Ramos (cell line): ENCODE results near the gene CRYGB.
"Not testable (repeated sequence)": the region's sequence is repeated elsewhere in the genome, so short reads cannot be mapped to it uniquely, and the experiment has no call there.

Experiments used
- in situ Hi-C: fragments of 300-500 bp; cut with MboI; formaldehyde crosslinking; loops from one replicate; pipeline ENCODE4 v1.14.3; 2022; ENCODE audit warnings: low sequenced_read_pairs; ENCODE audit not compliant: unreplicated experiment

CRYGB gene

GRCh38 chr2:208150956-208151355 lies 5.0 kb upstream of the CRYGB start:
- in situ Hi-C loops = no loop called here

- in situ Hi-C loops = no loop called here
Measured at GRCh38 chr2:208150094-208150493, 4.1 kb upstream of the CRYGB start.

- in situ Hi-C loops = no loop called here
Measured at GRCh38 chr2:208148803-208149202, 2.8 kb upstream of the CRYGB start.

- in situ Hi-C loops = no loop called here
Measured at GRCh38 chr2:208147759-208148158, 1.8 kb upstream of the CRYGB start.

- in situ Hi-C loops = no loop called here
Measured at GRCh38 chr2:208147008-208147407, 1.1 kb upstream of the CRYGB start.

GRCh38 chr2:208142925-208143799 lies 2.8 kb downstream of the CRYGB start:
- in situ Hi-C loops = no loop called here

- in situ Hi-C loops = no loop called here
Measured at GRCh38 chr2:208142240-208142924, 3.6 kb downstream of the CRYGB start.

GRCh38 chr2:208139447-208139846 lies 6.5 kb downstream of the CRYGB start:
- in situ Hi-C loops = no loop called here

- in situ Hi-C loops = not testable (repeated sequence)
Measured at GRCh38 chr2:208138334-208138733, 7.6 kb downstream of the CRYGB start.

GRCh38 chr2:208136716-208137094 lies 9.3 kb downstream of the CRYGB start:
- in situ Hi-C loops = no loop called here

- in situ Hi-C loops = no loop called here
Measured at GRCh38 chr2:208135794-208136715, 9.9 kb downstream of the CRYGB start.

GRCh38 chr2:208134928-208135586 lies 10.9 kb downstream of the CRYGB start:
- in situ Hi-C loops = no loop called here

- in situ Hi-C loops = no loop called here
Measured at GRCh38 chr2:208130712-208131110, 15.2 kb downstream of the CRYGB start.

GRCh38 chr2:208129744-208130711 lies 15.9 kb downstream of the CRYGB start, which contains the start of gene CRYGC:
CRYGC (minus strand) TSS chr2:208129828; CDS start chr2:208129792, 36 bp downstream.
- in situ Hi-C loops = no loop called here

GRCh38 chr2:208128136-208128535 lies 17.8 kb downstream of the CRYGB start:
- in situ Hi-C loops = no loop called here

- in situ Hi-C loops = no loop called here
Measured at GRCh38 chr2:208127090-208127489, 18.9 kb downstream of the CRYGB start.

- in situ Hi-C loops = no loop called here
Measured at GRCh38 chr2:208125251-208125650, 20.7 kb downstream of the CRYGB start.

- in situ Hi-C loops = not testable (repeated sequence)
Measured at GRCh38 chr2:208124013-208124715, 21.8 kb downstream of the CRYGB start, which contains the start of gene CRYGD. CRYGD (minus strand) TSS chr2:208124524; CDS start chr2:208124473, 51 bp downstream.
